Renal cortical epithelial cell (primary cell): ENCODE measurements around the gene BMERB1. TPM values are rescaled to one million over a fixed set of nuclear protein-coding genes. Genes with fewer than 3 reads are reported as not detected.
"Not testable (repeated sequence)": the region's sequence is repeated elsewhere in the genome, so short reads cannot be mapped to it uniquely, and the experiment has no call there.

ENCODE experiments used
- DNase-seq: peaks from one replicate; pipeline ENCODE4 v3.0.0-alpha.2; 2011; ENCODE audit warnings: low read depth
- total RNA-seq: library from RNA; depleted of rRNA; stranded (reverse); fragments of >200 nt; gene quantifications from 2 replicates; pipeline ENCODE4 v1.2.3, GENCODE V29; 2014

Gene BMERB1
- 1.7 and 12.6 TPM in 2 replicates for total RNA-seq

DNA sequence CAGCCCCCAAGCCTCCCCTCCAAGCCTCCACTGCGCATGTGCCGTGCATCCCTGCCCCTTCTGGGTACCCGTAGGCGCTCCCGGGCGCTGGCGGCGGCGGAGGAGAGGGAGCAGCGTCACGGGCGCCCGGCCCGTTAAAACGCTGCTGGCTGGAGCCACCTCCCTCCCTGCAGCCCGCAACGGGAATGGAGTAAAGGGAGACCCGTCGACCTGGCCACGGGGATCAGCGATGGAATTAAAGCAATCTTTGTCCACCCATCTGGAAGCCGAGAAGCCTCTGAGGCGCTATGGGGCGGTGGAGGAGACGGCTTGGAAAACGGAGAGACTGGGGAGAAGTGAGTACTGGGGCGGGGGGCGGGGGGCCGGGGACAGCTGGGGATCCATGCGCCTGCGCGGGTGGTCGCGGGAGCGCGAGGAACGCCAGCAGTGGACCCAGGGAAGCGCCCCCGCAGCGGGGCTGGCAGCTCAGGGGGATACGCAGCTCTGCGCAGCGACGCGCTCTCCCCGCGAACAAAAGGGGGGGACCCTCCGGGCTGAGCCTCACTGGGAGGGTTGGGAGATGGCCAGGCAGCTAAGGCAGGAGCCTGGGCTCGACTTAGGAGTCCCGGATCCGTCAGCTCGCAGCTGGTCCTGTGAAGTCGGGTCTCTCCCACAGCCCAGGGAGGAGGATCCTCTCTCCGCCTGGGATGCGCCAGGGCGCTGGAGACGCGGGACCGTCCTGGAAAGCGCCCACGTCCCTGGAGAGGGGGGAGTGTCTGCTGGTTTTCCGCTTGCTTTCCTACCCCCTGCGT, at the start of gene BMERB1:
BMERB1 (plus strand) TSS at position 164 of the 791 bp plus-strand sequence; CDS start at position 230, 66 bp downstream.
- no peak for DNase-seq

DNA sequence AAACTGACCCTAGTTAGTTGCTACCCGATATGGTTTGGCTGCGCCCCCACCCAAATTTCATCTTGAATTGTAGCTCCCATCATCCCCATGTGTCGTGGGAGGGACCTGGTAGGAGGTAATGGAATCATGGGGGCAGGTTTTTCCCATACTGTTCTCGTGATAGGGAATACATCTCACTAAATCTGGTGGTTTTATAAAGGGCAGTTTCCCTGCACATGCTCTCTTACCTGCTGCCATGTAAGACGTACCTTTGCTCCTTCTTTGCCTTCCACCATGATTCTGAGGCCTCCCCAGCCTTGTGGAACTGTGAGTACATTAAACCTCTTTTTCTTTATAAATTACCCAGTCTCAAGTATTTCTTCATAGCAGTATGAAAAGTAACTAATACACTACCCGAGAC, 46.3 kb upstream of the BMERB1 start:
- not testable (repeated sequence) for DNase-seq

DNA sequence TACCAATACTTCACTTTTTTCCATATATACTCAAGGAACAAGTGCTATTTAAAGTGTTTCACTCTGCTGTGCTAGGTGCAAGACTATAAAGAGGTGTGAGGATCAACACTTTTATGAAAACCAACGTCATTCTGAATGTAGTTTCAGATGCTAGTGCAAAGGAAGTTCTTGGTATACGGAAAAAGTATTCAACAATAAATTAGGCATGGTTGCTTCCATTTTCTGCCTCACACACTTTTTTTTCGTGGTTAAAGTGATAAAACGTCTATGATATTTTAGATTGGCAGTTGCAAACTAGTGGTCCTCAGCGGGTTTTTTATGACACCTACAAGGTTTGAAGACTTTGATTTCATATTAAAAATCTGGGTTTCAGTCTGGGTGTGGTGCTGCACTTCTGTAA, 44.5 kb upstream of the BMERB1 start:
- not testable (repeated sequence) for DNase-seq

GRCh38 chr16:15393025-15393424, 41.4 kb upstream of the BMERB1 start:
- not testable (repeated sequence) for DNase-seq

- not testable (repeated sequence) for DNase-seq
These were observed 38.5 kb upstream of the BMERB1 start, which contains the start of gene MPV17L for GRCh38 chr16:15395631-15396508. Gene MPV17L (plus strand): TSS chr16:15395754. CDS start chr16:15395898, 144 bp downstream.

GRCh38 chr16:15396509-15396829, 37.9 kb upstream of the BMERB1 start:
- not testable (repeated sequence) for DNase-seq

- DNase-seq: no peak
These were observed 37.3 kb upstream of the BMERB1 start for GRCh38 chr16:15396948-15397594.

DNA sequence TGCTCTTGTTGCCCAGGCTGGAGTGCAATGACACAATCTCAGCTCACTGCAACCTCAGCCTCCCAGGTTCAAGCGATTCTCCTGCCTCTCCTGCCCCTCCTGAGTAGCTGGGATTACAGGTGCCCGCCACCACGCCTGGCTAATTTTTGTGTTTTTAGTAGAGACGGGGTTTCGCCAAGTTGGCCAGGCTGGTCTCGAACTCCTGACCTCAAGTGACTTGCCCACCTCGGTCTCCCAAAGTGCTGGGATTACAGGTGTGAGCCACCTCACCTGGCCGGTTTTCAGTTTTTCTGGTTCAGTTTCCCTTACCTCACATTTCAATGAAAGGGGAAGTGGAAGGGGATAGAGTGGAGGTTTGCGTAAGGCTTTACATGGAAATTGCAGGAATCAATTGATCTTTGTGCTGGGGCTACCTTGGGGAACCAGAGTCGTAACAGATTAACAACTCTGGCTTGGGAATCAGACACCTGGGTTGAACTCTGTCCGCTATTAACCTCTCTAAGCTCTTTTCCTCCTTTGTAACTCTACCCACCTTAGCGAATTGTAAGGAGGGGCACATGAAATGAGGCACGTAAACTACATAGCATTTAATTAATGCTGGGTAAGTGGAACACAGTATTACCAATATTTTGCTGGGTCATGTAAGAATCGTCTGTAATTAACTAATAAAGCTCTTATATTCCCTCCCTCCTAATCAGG, 35.6 kb upstream of the BMERB1 start:
- peak; percentile 6 for DNase-seq

- DNase-seq: no peak
These were observed 35.1 kb upstream of the BMERB1 start for GRCh38 chr16:15399317-15399716.

GRCh38 chr16:15400314-15400713, 34.1 kb upstream of the BMERB1 start:
- DNase-seq: not testable (repeated sequence)

DNA sequence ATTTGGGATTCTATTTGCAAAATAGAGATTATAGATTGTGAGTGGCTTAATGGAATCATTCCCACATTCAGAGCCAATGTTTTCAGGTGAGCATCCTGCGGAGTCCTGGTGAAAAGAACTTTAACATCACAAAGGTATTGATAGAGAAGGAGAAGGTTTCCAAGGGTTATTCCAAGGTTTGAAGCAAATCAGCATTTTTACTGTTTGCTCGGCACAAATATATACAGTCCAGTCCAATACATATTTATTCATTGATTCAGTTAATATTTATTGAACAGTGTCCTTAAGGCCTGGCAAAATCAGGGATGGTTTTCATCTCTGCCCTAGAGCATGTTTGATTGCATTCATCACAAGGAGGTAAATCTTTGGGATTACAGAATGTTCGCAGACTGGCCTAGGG, 32.4 kb upstream of the BMERB1 start:
- DNase-seq: no peak

DNA sequence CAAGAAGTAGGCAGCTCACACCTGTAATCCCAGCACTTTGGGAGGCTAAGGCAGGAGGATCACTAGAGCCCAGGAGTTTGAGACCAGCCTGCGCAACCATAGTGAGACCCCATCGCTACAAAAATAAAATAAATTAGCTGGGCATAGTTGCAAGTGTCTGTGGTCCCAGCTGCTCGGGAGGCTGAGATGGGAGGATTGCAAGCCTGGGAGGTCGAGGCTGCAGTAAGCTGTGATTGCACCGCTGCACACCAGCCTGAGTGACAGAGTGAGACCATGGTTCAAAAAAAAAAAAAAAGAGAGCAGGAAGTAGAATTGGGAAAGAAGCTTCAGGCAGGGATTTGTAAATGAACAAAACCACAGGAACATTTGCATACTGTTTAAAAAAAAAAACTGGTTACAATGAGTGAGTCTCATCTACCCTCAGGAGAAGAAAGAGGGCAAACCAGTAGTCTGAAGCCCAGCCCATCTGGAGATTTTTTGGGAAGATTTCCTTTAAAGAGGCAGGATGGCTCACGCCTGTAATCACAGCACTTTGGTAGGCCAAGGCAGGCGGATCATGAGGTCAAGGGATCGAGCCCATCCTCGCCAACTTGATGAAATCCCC, 30.9 kb upstream of the BMERB1 start:
- DNase-seq: peak; percentile 80

GRCh38 chr16:15404091-15404490, 30.3 kb upstream of the BMERB1 start:
- DNase-seq: peak; percentile 13

GRCh38 chr16:15404792-15405191, 29.6 kb upstream of the BMERB1 start:
- peak; percentile 64 for DNase-seq

DNA sequence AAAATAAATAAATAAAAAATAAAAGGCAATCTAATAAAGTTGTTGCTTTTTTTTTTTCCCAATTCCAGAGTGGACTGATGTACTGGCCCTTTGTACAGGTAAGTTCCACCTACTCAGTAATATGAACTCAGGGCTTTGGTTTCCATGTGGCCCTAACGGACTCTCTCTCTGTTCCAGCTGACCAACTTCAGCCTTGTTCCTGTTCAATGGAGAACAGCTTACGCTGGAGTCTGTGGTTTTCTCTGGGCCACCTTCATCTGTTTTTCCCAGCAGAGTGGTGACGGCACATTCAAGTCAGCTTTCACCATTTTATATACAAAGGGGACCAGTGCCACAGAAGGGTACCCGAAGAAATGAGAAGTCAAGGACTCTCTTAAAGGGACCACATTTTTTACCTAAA, 26.6 kb upstream of the BMERB1 start:
- DNase-seq: peak; percentile 59

DNA sequence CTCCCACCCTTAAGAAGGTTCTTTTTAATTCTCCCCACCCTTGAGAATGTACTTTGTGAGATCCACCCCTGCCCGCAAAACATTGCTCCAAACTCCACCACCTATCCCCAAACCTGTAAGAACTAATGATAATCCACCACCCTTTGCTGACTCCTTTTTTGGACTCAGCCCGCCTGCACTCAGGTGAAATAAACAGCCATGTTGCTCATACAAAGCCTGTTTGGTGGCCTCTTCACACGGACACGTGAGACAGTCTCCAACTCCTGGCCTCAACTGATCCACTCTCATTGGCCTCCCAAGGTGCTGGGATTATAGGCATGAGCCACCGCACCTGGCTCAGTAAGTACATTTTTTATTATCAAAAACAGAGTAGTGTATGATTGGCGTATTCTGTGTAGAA, 24.9 kb upstream of the BMERB1 start:
- DNase-seq: not testable (repeated sequence)

DNA sequence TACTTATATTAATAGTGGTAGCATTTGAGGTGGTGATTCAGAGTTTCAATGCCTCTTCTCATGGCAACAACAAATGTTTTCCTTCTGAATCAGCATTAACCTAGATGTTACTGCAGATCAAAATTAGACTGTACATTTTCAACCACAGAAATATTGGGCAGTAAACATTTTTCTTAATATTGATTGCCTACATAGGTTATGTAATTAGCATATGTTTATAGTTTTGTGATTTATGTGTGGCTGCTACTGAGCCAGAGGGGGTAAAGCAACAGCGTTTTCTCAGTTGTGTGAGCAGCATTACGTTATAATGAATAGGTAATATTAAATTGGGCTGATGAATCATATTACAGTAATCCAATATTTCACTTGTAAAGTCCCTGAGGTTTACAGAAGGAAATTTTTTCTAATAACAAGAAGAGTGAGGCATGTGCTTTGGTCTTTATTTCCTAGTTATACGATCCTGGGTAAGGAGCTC, 18.8 kb upstream of the BMERB1 start:
- DNase-seq: peak; percentile 31

GRCh38 chr16:15417197-15417596, 17.2 kb upstream of the BMERB1 start:
- no peak for DNase-seq

GRCh38 chr16:15418206-15418605, 16.2 kb upstream of the BMERB1 start:
- no peak for DNase-seq

GRCh38 chr16:15421696-15422095, 12.7 kb upstream of the BMERB1 start:
- DNase-seq: not testable (repeated sequence)

- DNase-seq: no peak
These were observed 12.2 kb upstream of the BMERB1 start for GRCh38 chr16:15422222-15422621.
